Epidermal melanocyte (primary cell): ENCODE results near the gene SERPINA1.

Experiments used
- DNase-seq: peaks from one replicate; pipeline ENCODE4 v3.0.0; 2011; ENCODE audit warnings: low spot score; ENCODE audit not compliant: insufficient read length

Gene SERPINA1

GRCh38 chr14:94384342-94384741 is 4.1 kb downstream of the SERPINA1 start:
- DNase-seq: no peak

- DNase-seq: no peak
These were observed 4.6 kb downstream of the SERPINA1 start for GRCh38 chr14:94383777-94384176.

DNA sequence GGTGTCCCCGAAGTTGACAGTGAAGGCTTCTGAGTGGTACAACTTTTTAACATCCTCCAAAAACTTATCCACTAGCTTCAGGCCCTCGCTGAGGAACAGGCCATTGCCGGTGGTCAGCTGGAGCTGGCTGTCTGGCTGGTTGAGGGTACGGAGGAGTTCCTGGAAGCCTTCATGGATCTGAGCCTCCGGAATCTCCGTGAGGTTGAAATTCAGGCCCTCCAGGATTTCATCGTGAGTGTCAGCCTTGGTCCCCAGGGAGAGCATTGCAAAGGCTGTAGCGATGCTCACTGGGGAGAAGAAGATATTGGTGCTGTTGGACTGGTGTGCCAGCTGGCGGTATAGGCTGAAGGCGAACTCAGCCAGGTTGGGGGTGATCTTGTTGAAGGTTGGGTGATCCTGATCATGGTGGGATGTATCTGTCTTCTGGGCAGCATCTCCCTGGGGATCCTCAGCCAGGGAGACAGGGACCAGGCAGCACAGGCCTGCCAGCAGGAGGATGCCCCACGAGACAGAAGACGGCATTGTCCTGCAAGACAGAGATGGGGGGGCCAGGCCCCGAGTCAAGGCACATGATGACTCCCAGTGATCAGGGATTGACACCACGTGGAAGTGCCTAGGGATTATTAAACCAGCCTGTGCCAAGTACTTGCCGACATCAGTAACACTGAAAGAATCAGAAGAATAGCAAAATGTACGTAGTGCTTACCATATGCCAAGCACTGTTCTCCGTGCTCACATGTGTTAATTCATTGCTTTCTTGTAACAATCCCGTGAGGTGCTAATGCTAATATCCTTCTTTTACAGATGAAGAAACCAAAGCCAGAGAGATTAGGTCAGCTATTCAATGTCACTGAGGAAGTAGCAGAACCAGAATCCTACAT is 5.4 kb downstream of the SERPINA1 start:
- DNase-seq: peak; percentile 30

DNA sequence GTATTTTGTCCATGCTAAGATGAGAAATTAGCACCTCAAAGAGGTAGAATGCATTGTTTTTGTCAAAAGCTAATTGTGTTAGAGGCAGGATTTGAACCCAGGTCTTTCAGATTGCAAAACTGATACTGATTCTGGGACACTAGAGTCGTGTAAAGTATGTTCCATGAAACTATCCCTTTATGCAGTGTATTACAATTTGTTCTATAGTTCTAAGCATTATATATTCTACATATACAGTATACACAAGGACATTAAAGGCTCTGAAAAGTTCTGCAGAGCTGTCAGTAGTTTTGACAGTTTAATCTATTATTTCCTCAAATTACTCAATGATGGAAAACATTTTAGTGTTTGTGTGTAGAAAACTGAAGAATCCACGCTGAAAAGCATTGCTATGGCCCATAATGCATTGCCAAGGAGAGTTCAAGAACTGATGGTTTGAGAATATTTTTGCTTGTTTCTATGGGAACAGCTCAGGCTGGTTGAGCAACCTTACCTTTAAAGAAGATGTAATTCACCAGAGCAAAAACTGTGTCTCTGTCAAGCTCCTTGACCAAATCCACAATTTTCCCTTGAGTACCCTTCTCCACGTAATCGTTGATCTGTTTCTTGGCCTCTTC is 6.2 kb downstream of the SERPINA1 start:
- no peak for DNase-seq

- no peak for DNase-seq
These were observed 7.0 kb downstream of the SERPINA1 start for GRCh38 chr14:94381149-94382030.

DNA sequence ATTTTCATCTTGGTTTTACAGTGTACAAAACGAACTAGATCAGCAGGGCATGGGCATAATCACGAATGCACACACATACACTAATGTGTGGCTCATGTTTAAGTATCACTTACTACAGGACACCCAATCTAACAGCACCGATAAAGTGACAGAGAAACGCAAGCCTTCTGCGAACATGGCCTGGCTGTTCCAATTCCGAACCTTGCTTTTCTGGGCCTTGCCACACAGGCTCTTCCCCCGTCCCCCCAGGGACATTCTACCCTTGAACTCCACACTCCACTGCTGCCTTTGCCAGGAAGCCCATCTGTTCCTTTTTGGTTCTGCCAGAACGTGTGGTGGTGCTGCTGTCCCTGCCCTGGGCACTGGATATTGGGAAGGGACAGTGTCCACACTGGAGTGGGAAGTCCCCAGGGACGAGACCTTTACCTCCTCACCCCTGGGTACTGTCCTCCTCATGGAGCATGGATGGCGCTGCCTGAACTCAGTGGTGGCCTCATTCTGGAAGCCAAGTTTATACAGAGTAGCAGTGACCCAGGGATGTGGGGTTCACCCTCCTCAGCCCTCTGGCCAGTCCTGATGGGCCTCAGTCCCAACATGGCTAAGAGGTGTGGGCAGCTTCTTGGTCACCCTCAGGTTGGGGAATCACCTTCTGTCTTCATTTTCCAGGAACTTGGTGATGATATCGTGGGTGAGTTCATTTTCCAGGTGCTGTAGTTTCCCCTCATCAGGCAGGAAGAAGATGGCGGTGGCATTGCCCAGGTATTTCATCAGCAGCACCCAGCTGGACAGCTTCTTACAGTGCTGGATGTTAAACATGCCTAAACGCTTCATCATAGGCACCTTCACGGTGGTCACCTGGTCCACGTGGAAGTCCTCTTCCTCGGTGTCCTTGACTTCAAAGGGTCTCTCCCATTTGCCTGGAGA is 7.9 kb downstream of the SERPINA1 start:
- no peak for DNase-seq

- DNase-seq: no peak
These were observed 8.8 kb downstream of the SERPINA1 start for GRCh38 chr14:94379291-94380224.

DNA sequence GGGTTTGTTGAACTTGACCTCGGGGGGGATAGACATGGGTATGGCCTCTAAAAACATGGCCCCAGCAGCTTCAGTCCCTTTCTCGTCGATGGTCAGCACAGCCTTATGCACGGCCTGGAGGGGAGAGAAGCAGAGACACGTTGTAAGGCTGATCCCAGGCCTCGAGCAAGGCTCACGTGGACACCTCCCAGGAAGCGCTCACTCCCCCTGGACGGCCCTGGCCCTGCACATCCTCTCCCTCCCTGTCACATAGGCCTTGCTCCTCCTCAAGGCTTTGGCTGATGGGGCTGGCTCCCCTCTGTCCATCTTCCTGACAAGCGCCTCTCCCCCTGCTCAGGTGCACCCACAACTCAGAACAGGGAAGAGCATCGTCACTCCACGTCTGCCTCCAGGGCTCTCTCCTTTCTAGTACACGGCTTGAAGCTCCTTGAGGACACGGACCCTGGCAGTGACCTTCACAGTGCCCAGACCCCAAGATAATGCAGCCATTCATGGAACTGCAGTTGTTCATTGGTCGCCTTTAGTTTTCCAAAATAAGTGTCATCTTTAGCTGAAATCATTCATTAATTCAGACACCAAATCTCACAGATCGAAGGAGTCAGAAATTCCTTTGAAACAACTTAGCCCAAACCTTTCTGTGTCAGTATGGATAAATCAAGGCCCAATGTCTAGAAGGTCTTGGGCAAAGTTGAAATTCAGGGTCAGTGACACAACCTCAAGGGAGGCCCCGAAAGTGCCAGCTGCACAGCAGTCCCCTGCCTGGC is 9.7 kb downstream of the SERPINA1 start:
- no peak for DNase-seq

DNA sequence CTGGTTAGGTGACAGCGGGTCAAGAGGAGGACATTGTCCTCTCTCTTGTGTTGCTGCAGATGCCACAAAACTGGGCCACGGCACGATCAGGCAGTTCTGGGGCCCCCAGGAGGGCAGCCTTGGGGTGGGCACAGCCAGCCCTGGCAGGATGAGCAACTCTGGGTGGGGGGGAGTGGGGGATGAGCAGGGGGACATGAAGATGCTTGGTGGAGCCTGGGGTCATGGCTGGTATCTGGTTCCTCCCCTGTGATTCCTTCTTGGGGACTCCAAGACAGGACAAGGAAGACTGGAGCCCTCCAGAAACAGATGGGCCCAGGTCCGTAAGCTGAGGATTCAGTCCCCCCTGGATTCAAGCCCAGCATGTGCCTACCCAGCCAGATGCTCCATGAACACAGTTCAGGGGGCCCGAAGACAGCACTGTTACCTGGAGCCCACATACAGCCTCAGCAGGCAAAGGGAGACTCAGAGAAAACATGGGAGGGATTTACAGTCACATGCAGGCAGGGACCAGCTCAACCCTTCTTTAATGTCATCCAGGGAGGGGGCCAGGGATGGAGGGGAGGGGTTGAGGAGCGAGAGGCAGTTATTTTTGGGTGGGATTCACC is 10.4 kb downstream of the SERPINA1 start:
- no peak for DNase-seq

GRCh38 chr14:94376976-94377865 is 11.2 kb downstream of the SERPINA1 start:
- DNase-seq: no peak

GRCh38 chr14:94376108-94376975 is 12.1 kb downstream of the SERPINA1 start:
- DNase-seq: no peak

DNA sequence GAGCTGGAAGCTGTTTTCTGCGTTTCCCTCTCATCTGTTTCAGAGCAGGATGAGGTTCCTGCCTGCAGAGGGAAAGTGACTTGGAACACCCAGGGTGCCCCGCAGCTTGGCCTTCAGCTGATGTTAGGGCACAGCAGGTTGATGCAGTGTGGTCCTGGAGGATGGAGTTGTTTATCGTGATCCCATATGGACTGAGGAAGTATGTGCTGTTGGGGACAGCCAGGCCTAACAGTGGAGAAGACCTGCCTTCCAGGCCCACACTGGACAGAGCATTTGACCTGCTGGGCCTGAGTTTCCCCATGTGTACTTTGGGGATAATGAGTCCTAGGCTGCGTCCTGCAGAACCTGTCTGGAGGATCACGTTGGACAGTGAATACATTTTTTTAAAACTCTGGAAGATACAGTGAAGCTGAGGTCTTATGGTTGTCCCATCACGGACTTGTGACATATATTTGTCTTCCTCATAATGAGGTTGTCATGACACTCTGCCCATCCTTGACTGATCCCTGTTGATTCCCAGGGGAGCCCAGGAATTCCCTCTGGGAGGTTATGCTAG is 12.8 kb downstream of the SERPINA1 start:
- no peak for DNase-seq

GRCh38 chr14:94374749-94375260 is 13.6 kb downstream of the SERPINA1 start:
- no peak for DNase-seq

- DNase-seq: no peak
These were observed 14.3 kb downstream of the SERPINA1 start for GRCh38 chr14:94374116-94374515.

- DNase-seq: peak; percentile 25
These were observed 14.7 kb downstream of the SERPINA1 start for GRCh38 chr14:94373708-94374107.

- DNase-seq: no peak
These were observed 16.3 kb downstream of the SERPINA1 start for GRCh38 chr14:94372021-94372605.
